Rectal smooth muscle tissue (tissue), 1 donor: ENCODE data around the gene ATXN7L1.

ENCODE experiments used
- H3K27ac ChIP-seq: one replicate; pipeline ENCODE4 v1.7.0; 2013; ENCODE audit warnings: low read depth, low read length, inconsistent platforms
- H3K27me3 ChIP-seq: one replicate; pipeline ENCODE4 v1.7.0; 2013; ENCODE audit warnings: low read length; ENCODE audit not compliant: control insufficient read depth, insufficient read depth
- H3K36me3 ChIP-seq: one replicate; pipeline ENCODE4 v1.7.0; 2013; ENCODE audit warnings: low read length; ENCODE audit not compliant: control insufficient read depth, insufficient read depth
- H3K4me1 ChIP-seq: one replicate; pipeline ENCODE4 v1.7.0; 2013; ENCODE audit warnings: low read length; ENCODE audit not compliant: control insufficient read depth, insufficient read depth
- H3K4me3 ChIP-seq: one replicate; pipeline ENCODE4 v1.7.0; 2013; ENCODE audit warnings: low read length
- H3K9ac ChIP-seq: one replicate; pipeline ENCODE4 v1.7.0; 2013; ENCODE audit warnings: low read length

Gene ATXN7L1

GRCh38 chr7:105637755-105638154, 238.6 kb downstream of the ATXN7L1 start:
- Histone ChIP-seq H3K4me3 (no peak overlapping the region), H3K36me3 (peaks cover 24% of the 10 kb centered on the region), H3K27me3 (no peaks in the 10 kb centered on the region), H3K9ac (no peak overlapping the region), H3K27ac (no peak overlapping the region), H3K4me1 (peaks cover 2% of the 10 kb centered on the region)

- H3K36me3 ChIP-seq: peaks cover 24% of the 10 kb centered on the region
- H3K4me3 ChIP-seq: no peak overlapping the region
- H3K9ac ChIP-seq: no peak overlapping the region
- peaks cover 2% of the 10 kb centered on the region for H3K4me1 ChIP-seq
- no peaks in the 10 kb centered on the region for H3K27me3 ChIP-seq
- H3K27ac ChIP-seq: no peak overlapping the region
Measured at GRCh38 chr7:105636982-105637381, 239.4 kb downstream of the ATXN7L1 start.

GRCh38 chr7:105635197-105635596, 241.2 kb downstream of the ATXN7L1 start:
- Histone ChIP-seq H3K4me3 (no peak overlapping the region), H3K27me3 (no peaks in the 10 kb centered on the region), H3K9ac (no peak overlapping the region), H3K36me3 (peaks cover 24% of the 10 kb centered on the region), H3K4me1 (peaks cover 2% of the 10 kb centered on the region), H3K27ac (no peak overlapping the region)

GRCh38 chr7:105625986-105626385, 250.4 kb downstream of the ATXN7L1 start:
- peaks cover 15% of the 10 kb centered on the region for H3K36me3 ChIP-seq
- peaks cover 18% of the 10 kb centered on the region for H3K4me1 ChIP-seq
- H3K27ac ChIP-seq: no peak overlapping the region
- no peaks in the 10 kb centered on the region for H3K27me3 ChIP-seq
- no peak overlapping the region for H3K9ac ChIP-seq
- no peak overlapping the region for H3K4me3 ChIP-seq

GRCh38 chr7:105623906-105624305, 252.5 kb downstream of the ATXN7L1 start:
- peaks cover 20% of the 10 kb centered on the region for H3K4me1 ChIP-seq
- no peak overlapping the region for H3K9ac ChIP-seq
- peaks cover 15% of the 10 kb centered on the region for H3K36me3 ChIP-seq
- no peak overlapping the region for H3K4me3 ChIP-seq
- H3K27ac ChIP-seq: no peak overlapping the region
- no peaks in the 10 kb centered on the region for H3K27me3 ChIP-seq

- no peak overlapping the region for H3K9ac ChIP-seq
Measured at GRCh38 chr7:105623378-105623777, 253.0 kb downstream of the ATXN7L1 start.

GRCh38 chr7:105622106-105622731, 254.2 kb downstream of the ATXN7L1 start:
- Histone ChIP-seq H3K36me3 (peaks cover 15% of the 10 kb centered on the region), H3K27me3 (no peaks in the 10 kb centered on the region), H3K27ac (peak overlapping the region; percentile 58), H3K9ac (no peak overlapping the region), H3K4me1 (peaks cover 20% of the 10 kb centered on the region), H3K4me3 (no peak overlapping the region)

More at GRCh38 chr7:105623378-105623777, 253.0 kb downstream of the ATXN7L1 start:
- H3K4me1 ChIP-seq: peaks cover 20% of the 10 kb centered on the region
- H3K27ac ChIP-seq: no peak overlapping the region
- no peak overlapping the region for H3K4me3 ChIP-seq
- no peaks in the 10 kb centered on the region for H3K27me3 ChIP-seq
- peaks cover 15% of the 10 kb centered on the region for H3K36me3 ChIP-seq

GRCh38 chr7:105621617-105622016, 254.8 kb downstream of the ATXN7L1 start:
- Histone ChIP-seq H3K9ac (no peak overlapping the region), H3K27ac (peak overlapping the region; percentile 58), H3K4me1 (peaks cover 20% of the 10 kb centered on the region), H3K27me3 (no peaks in the 10 kb centered on the region), H3K36me3 (peaks cover 15% of the 10 kb centered on the region), H3K4me3 (no peak overlapping the region)

GRCh38 chr7:105621176-105621575, 255.2 kb downstream of the ATXN7L1 start:
- H3K36me3 ChIP-seq: peaks cover 12% of the 10 kb centered on the region
- no peaks in the 10 kb centered on the region for H3K27me3 ChIP-seq
- H3K9ac ChIP-seq: no peak overlapping the region
- peak overlapping the region; percentile 39 for H3K27ac ChIP-seq
- no peak overlapping the region for H3K4me3 ChIP-seq
- peaks cover 20% of the 10 kb centered on the region for H3K4me1 ChIP-seq

- H3K4me3 ChIP-seq: no peak overlapping the region
- no peak overlapping the region for H3K27ac ChIP-seq
- peaks cover 15% of the 10 kb centered on the region for H3K36me3 ChIP-seq
- no peaks in the 10 kb centered on the region for H3K27me3 ChIP-seq
- peaks cover 20% of the 10 kb centered on the region for H3K4me1 ChIP-seq
- no peak overlapping the region for H3K9ac ChIP-seq
Measured at GRCh38 chr7:105619590-105619989, 256.8 kb downstream of the ATXN7L1 start.

GRCh38 chr7:105618016-105618296, 258.4 kb downstream of the ATXN7L1 start:
- H3K27me3 ChIP-seq: no peaks in the 10 kb centered on the region
- no peak overlapping the region for H3K9ac ChIP-seq
- H3K4me3 ChIP-seq: no peak overlapping the region
- H3K4me1 ChIP-seq: peaks cover 20% of the 10 kb centered on the region
- peaks cover 18% of the 10 kb centered on the region for H3K36me3 ChIP-seq
- H3K27ac ChIP-seq: no peak overlapping the region

- Histone ChIP-seq H3K4me1 (peaks cover 16% of the 10 kb centered on the region), H3K36me3 (peaks cover 16% of the 10 kb centered on the region), H3K4me3 (no peak overlapping the region), H3K27ac (no peak overlapping the region), H3K9ac (no peak overlapping the region), H3K27me3 (no peaks in the 10 kb centered on the region)
Measured at GRCh38 chr7:105617280-105618015, 259.0 kb downstream of the ATXN7L1 start.

- Histone ChIP-seq H3K4me3 (no peak overlapping the region), H3K4me1 (no peaks in the 10 kb centered on the region), H3K36me3 (peaks cover 16% of the 10 kb centered on the region), H3K27ac (no peak overlapping the region), H3K9ac (no peak overlapping the region), H3K27me3 (no peaks in the 10 kb centered on the region)
Measured at GRCh38 chr7:105614341-105614840, 262.0 kb downstream of the ATXN7L1 start.
